MCF 10A (cell line): ENCODE data around the gene FCHSD2. TPM values are rescaled to one million over a fixed set of nuclear protein-coding genes. Genes with fewer than 3 reads are reported as not detected.

Experiments
- BruUV-seq: library from RNA; stranded (reverse); fragments of 400-500 nt; replicated peaks from 2 replicates; lab custom pipeline; 2021; lab: Mats Ljungman, UMichigan
- CTCF ChIA-PET: fragments of 300-600 bp; sonication (Branson Sonifier 250); formaldehyde crosslinking; extraction: SDS; loops from one replicate; lab custom pipeline; 2021; ENCODE audit warnings: antibody characterized with exemption, inconsistent platforms; lab: Yijun Ruan, JAX
- POLR2A ChIA-PET: fragments of 300-600, 350-650 bp; sonication (Branson Sonifier 250); formaldehyde crosslinking; extraction: SDS; loops from one replicate; lab custom pipeline; 2020; ENCODE audit warnings: antibody characterized with exemption, inconsistent platforms; lab: Yijun Ruan, JAX
- DNase-seq: peaks from one replicate; pipeline ENCODE4 v3.0.0-alpha.2; 2018; ENCODE audit not compliant: unreplicated experiment
- H3K27ac Mint-ChIP-seq: one replicate; pipeline ENCODE4 v1.8.0; 2022; ENCODE audit warnings: mild to moderate bottlenecking, low read depth, mixed read lengths; ENCODE audit not compliant: unreplicated experiment
- H3K27me3 Mint-ChIP-seq: one replicate; pipeline ENCODE4 v1.8.0; 2022; ENCODE audit warnings: mixed read lengths; ENCODE audit not compliant: insufficient read depth, unreplicated experiment
- H3K36me3 Mint-ChIP-seq: one replicate; pipeline ENCODE4 v1.8.0; 2022; ENCODE audit warnings: mild to moderate bottlenecking, moderate library complexity, mixed read lengths; ENCODE audit not compliant: insufficient read depth, unreplicated experiment
- H3K4me1 Mint-ChIP-seq: one replicate; pipeline ENCODE4 v1.8.0; 2022; ENCODE audit warnings: mixed read lengths; ENCODE audit not compliant: insufficient read depth, unreplicated experiment
- H3K4me3 Mint-ChIP-seq: one replicate; pipeline ENCODE4 v1.8.0; 2022; ENCODE audit warnings: mild to moderate bottlenecking, moderate library complexity, mixed read lengths; ENCODE audit not compliant: unreplicated experiment
- H3K9me3 Mint-ChIP-seq: one replicate; pipeline ENCODE4 v1.8.0; 2022; ENCODE audit warnings: mixed read lengths; ENCODE audit not compliant: unreplicated experiment
- intact Hi-C: fragments of 100-400 bp; cut with micrococcal nuclease; formaldehyde crosslinking; loops from 2 replicates; pipeline ENCODE4 v1.14.1; 2022
- total RNA-seq: library from RNA; stranded (reverse); gene quantifications from 2 replicates; pipeline ENCODE4 v1.2.3, GENCODE V29; 2022
- TF ChIP-seq, protein P1 (sequence below): fragments of 200-600 bp; IDR thresholded peaks from one replicate; pipeline ENCODE4 v1.8.0; 2022; ENCODE audit warnings: antibody characterized with exemption, mild to moderate bottlenecking; ENCODE audit not compliant: unreplicated experiment

The FCHSD2 gene
- total RNA-seq, 1 experiment from 2014 or later = 12.8 TPM

DNA sequence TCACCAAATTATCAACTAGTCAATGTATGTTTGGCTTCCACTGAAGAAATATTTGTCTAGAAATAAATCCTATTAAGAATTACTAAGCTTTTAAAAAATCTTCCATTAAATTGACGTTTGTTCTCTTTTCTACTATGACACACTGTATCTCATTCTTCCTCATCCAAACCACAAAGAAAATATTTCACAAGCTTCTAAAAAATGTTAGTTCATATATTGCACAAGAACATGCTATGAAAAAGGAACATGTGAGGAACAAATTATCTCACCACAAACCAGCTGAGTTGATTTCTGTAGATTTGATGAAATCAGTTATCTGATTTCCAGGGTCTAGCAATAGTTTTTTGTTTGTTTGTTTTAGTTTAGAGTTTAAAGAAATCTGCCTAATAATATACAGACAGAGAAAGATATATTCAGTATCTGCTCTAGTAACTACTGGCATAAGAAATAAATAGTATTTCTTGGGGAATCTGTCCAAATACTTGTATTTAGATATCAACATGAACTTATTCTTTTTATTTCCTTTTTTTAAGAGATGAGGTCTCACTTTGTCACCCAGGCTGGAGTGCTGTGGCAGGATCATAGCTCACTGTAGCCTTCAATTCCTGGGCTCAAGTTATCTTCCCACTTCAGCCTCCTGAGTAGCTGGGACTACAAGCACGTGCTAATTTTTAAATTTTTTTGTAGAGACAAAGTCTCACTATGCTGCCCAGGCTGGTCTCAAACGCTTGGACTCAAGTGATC is 166.2 kb downstream of the FCHSD2 start:
- DNase-seq = peak; percentile 71
- Mint-ChIP-seq H3K27me3 (no peaks in the 10 kb centered on the region), H3K4me3 (no peak overlapping the region), H3K27ac (no peak overlapping the region), H3K36me3 (peaks cover 6% of the 10 kb centered on the region), H3K9me3 (no peaks in the 10 kb centered on the region), H3K4me1 (peaks cover 28% of the 10 kb centered on the region)
- intact Hi-C loops = no loop called here
- TF ChIP-seq, protein P1, sequence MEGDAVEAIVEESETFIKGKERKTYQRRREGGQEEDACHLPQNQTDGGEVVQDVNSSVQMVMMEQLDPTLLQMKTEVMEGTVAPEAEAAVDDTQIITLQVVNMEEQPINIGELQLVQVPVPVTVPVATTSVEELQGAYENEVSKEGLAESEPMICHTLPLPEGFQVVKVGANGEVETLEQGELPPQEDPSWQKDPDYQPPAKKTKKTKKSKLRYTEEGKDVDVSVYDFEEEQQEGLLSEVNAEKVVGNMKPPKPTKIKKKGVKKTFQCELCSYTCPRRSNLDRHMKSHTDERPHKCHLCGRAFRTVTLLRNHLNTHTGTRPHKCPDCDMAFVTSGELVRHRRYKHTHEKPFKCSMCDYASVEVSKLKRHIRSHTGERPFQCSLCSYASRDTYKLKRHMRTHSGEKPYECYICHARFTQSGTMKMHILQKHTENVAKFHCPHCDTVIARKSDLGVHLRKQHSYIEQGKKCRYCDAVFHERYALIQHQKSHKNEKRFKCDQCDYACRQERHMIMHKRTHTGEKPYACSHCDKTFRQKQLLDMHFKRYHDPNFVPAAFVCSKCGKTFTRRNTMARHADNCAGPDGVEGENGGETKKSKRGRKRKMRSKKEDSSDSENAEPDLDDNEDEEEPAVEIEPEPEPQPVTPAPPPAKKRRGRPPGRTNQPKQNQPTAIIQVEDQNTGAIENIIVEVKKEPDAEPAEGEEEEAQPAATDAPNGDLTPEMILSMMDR = no peak
- POLR2A ChIA-PET = interaction anchor here (0.9 to 1.4 kb wide), 4 partner anchors 14 to 167 kb away, joined by 3 to 5 read pairs (median 4); no protein-coding TSS in a partner anchor
- no TSS peak for BruUV-seq
- CTCF ChIA-PET = interaction anchor here (0.7 kb wide), 2 partner anchors 173 to 310 kb away, joined by 3 read pairs; no protein-coding TSS in a partner anchor

DNA sequence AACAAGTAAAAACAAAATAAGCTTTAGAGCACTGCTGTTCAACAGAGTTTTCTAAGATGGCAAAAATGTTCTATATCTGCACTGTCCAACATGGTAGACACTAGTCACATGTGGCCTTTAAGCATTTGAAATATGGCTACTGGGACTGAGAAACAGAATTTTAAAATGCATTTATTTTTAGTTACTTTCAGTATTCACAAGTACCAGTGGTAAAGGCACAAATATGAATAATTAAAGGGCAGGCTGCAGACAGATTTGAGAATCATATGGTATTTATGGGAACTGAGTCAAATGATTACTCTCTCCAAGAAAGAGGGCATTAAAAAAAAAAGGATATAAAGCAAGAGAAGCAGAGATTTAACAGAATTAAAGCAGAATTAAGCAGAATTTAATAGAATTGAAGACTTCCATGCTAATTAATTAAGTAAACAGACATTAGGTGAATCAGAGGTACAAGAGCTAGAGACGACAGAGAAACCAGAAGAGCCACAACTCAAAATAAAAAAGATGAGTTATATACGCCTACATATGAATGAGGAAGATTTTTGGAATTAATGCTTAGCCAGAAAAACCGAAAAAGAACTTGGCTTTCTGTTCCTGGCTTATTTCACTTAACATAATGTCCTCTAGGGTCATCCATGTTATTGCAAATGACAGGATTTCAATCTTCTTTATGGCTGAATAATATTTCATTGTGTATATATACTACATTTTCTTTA is 167.5 kb downstream of the FCHSD2 start:
- Mint-ChIP-seq H3K27ac (no peak overlapping the region), H3K27me3 (no peaks in the 10 kb centered on the region), H3K4me3 (no peak overlapping the region), H3K4me1 (peaks cover 40% of the 10 kb centered on the region), H3K36me3 (peaks cover 6% of the 10 kb centered on the region), H3K9me3 (no peaks in the 10 kb centered on the region)
- no peak for DNase-seq
- intact Hi-C loops = no loop called here
- ChIA-PET POLR2A (interaction anchor here (1.1 to 1.4 kb wide), 2 partner anchors 22 to 168 kb away, joined by 3 to 5 read pairs; no protein-coding TSS in a partner anchor), CTCF (interaction anchor here (0.7 kb wide), 2 partner anchors 38 to 162 kb away, joined by 3 read pairs; no protein-coding TSS in a partner anchor)
- TF ChIP-seq, protein P1 = no peak
- BruUV-seq = no TSS peak

DNA sequence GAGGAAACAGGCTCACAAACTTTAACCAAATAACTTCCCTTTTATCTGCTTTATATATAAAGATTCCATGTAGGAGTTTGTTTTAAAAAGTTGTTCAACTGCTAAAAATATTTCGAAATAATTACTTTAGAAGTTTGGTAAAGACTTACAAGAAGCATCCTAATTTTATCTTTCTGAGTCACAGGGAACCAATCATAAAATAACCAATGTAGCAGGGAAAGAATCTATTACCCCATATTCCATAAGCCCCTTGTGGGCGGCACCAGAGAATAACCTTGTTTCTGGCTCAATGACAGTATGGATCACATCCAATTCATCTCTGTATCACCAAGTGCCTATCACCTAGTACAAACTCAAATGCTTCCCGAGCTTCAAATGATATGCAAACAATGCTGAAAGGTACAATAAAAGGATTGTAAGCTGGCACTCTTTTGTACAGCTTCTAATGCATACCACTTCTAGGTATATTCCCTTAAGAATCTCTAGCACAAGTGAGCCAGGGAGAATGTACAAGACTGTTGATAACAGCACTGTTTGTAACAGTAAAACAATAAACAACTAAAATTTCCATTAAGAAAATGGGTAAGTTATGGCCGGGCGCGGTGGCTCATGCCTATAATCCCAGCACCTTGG is 169.5 kb downstream of the FCHSD2 start:
- no peaks in the 10 kb centered on the region for H3K27me3 Mint-ChIP-seq
- CTCF ChIA-PET = interaction anchor here (0.5 kb wide), 1 partner anchor 122 kb away, joined by 3 read pairs; no protein-coding TSS in a partner anchor
- no peaks in the 10 kb centered on the region for H3K9me3 Mint-ChIP-seq
- POLR2A ChIA-PET = no interaction called here
- H3K4me1 Mint-ChIP-seq = peaks cover 40% of the 10 kb centered on the region
- peaks cover 6% of the 10 kb centered on the region for H3K36me3 Mint-ChIP-seq
- DNase-seq = peak; percentile 52
- H3K27ac Mint-ChIP-seq = no peak overlapping the region
- H3K4me3 Mint-ChIP-seq = no peak overlapping the region
- intact Hi-C loops = no loop called here
- no TSS peak for BruUV-seq
- TF ChIP-seq, protein P1 = no peak
